K562 (cell line): ENCODE measurements around the gene OR2B2. TPM values are rescaled to one million over a fixed set of nuclear protein-coding genes. Genes with fewer than 3 reads are reported as not detected.

Experiments
- CBFB ChIP-seq: sonication (generic); formaldehyde crosslinking; IDR thresholded peaks from 2 replicates; pipeline ENCODE4 v1.4.0; 2020; ENCODE audit warnings: mild to moderate bottlenecking, missing genetic modification reagents
- CC2D1A ChIP-seq: fragments of 450-650 bp; IDR thresholded peaks from 2 replicates; pipeline ENCODE4 v1.6.1; 2017; ENCODE audit warnings: mild to moderate bottlenecking
- ETS1 ChIP-seq: conservative IDR thresholded peaks from 2 replicates; pipeline ENCODE4 v1.6.1; 2011; ENCODE audit warnings: low read depth, mild to moderate bottlenecking, low read length; ENCODE audit not compliant: control insufficient read depth
- EWSR1 ChIP-seq: fragments of 450-650 bp; IDR thresholded peaks from 2 replicates; pipeline ENCODE4 v1.6.1; 2018; ENCODE audit warnings: borderline replicate concordance, mild to moderate bottlenecking, low read depth, moderate library complexity; ENCODE audit not compliant: partially characterized antibody
- KDM2B ChIP-seq: fragments of 250-450 bp; sonication (Bioruptor Pico); IDR thresholded peaks from 2 replicates; pipeline ENCODE4 v1.8.0; 2021; ENCODE audit warnings: mild to moderate bottlenecking, moderate library complexity
- LEF1 ChIP-seq: fragments of 450-650 bp; IDR thresholded peaks from 2 replicates; pipeline ENCODE4 v1.6.1; 2016; ENCODE audit warnings: mild to moderate bottlenecking
- MEF2D ChIP-seq: conservative IDR thresholded peaks from 2 replicates; pipeline ENCODE4 v1.6.1; 2016; ENCODE audit warnings: low read depth, missing genetic modification characterization, missing compliant biosample characterization
- NR2F6 ChIP-seq: fragments of 450-650 bp; formaldehyde crosslinking; IDR thresholded peaks from 2 replicates; pipeline ENCODE4 v1.4.0; 2020; ENCODE audit warnings: mild to moderate bottlenecking
- PPARD ChIP-seq: fragments of 250-450 bp; sonication (Bioruptor Pico); IDR thresholded peaks from 2 replicates; pipeline ENCODE4 v1.8.0; 2022; ENCODE audit warnings: inconsistent platforms, mild to moderate bottlenecking, moderate library complexity
- RAD21 ChIP-seq, 2 experiments: fragments of 250-450 bp in 1 of 2; fragments of 450-650 bp in 1 of 2; sonication (Bioruptor Pico) in 1 of 2; formaldehyde crosslinking in 1 of 2; IDR thresholded peaks in 1 of 2; conservative IDR thresholded peaks in 1 of 2; 2 replicates each; pipeline versions ENCODE4 v1.4.0 to v1.8.0; 2020 to 2022; ENCODE audit warnings: mild to moderate bottlenecking in 2 of 2, moderate library complexity in 1 of 2
- RBFOX2 ChIP-seq: fragments of 200-400 bp; formaldehyde crosslinking; IDR thresholded peaks from 2 replicates; pipeline ENCODE4 v1.6.1; 2017; ENCODE audit warnings: low read depth, mild to moderate bottlenecking, low read length, moderate library complexity
- RBM17 ChIP-seq: fragments of 200-400 bp; formaldehyde crosslinking; IDR thresholded peaks from 2 replicates; pipeline ENCODE4 v1.6.1; 2017; ENCODE audit warnings: low read depth, mild to moderate bottlenecking, low read length, borderline replicate concordance
- STAT5B ChIP-seq: fragments of 250-450 bp; sonication (Bioruptor Pico); IDR thresholded peaks from 2 replicates; pipeline ENCODE4 v1.8.0; 2021; ENCODE audit warnings: mild to moderate bottlenecking, inconsistent platforms
- TCF7 ChIP-seq: sonication (generic); IDR thresholded peaks from 2 replicates; pipeline ENCODE4 v1.6.1; 2016; ENCODE audit warnings: antibody characterized with exemption, borderline replicate concordance
- U2AF1 ChIP-seq: fragments of 200-400 bp; formaldehyde crosslinking; optimal IDR thresholded peaks from 2 replicates; pipeline ENCODE3; 2017; ENCODE audit warnings: mild to moderate bottlenecking, low read depth, low read length, moderate library complexity
- USF2 ChIP-seq: sonication (generic); formaldehyde crosslinking; IDR thresholded peaks from 2 replicates; pipeline ENCODE4 v1.5.0; 2020; ENCODE audit warnings: missing genetic modification reagents
- ZBTB17 ChIP-seq: fragments of 450-650 bp; formaldehyde crosslinking; IDR thresholded peaks from 2 replicates; pipeline ENCODE4 v1.4.0; 2020; ENCODE audit warnings: mild to moderate bottlenecking
- ZC3H8 ChIP-seq: fragments of 450-650 bp; IDR thresholded peaks from 2 replicates; pipeline ENCODE4 v1.6.1; 2017
- ZNF175 ChIP-seq: fragments of 200-800 bp; sonication (Bioruptor generic); IDR thresholded peaks from 2 replicates; pipeline ENCODE4 v1.6.1; 2016; ENCODE audit warnings: low read depth, mild to moderate bottlenecking, missing genetic modification characterization, missing compliant biosample characterization
- ZNF24 ChIP-seq: fragments of 450-650 bp; IDR thresholded peaks from 2 replicates; pipeline ENCODE4 v1.6.1; 2016
- polyA plus RNA-seq, 8 experiments: library from polyadenylated mRNA; depleted of rRNA in 4 of 8; stranded (reverse) in 5 of 8; unstranded in 3 of 8; fragments of >200 nt; fragmentation: Nextera tagmentation in 2 of 8; fragmentation: Illumina TruSeq in 1 of 8; extraction: Ambion mirVana in 2 of 8; extraction: Trizol in 1 of 8; gene quantifications; 2 replicates each; pipeline versions ENCODE4 v1.2.1 to v1.2.3, GENCODE V29; 2011 to 2014; ENCODE audit warnings: inconsistent platforms in 1 of 8, missing spikeins in 1 of 8
- total RNA-seq, 7 experiments: library from RNA; depleted of rRNA in 6 of 7; stranded (reverse); fragments of >200 nt in 6 of 7; fragmentation: Illumina TruSeq in 2 of 7; extraction: Trizol in 2 of 7; gene quantifications; 2 replicates each; pipeline versions ENCODE4 v1.2.1 to v1.2.3, GENCODE V29; 2011 to 2021; ENCODE audit warnings: low replicate concordance in 1 of 7
- TF ChIP-seq, protein P1 (sequence below), 2 experiments: fragments of 450-650 bp in 1 of 2; IDR thresholded peaks; 2 replicates each; pipeline ENCODE4 v1.6.1; 2011 to 2017; ENCODE audit warnings: low read depth in 2 of 2, antibody characterized with exemption in 1 of 2, borderline replicate concordance in 1 of 2, low read length in 1 of 2, mild to moderate bottlenecking in 1 of 2, mixed read lengths in 1 of 2; ENCODE audit not compliant: control insufficient read depth in 1 of 2
- TF ChIP-seq, protein P2 (sequence below), 3 experiments: IDR thresholded peaks in 2 of 3; conservative IDR thresholded peaks in 1 of 3; 2 replicates each; pipeline ENCODE4 v1.5.1; 2011 to 2012; ENCODE audit warnings: low read length in 3 of 3, mild to moderate bottlenecking in 3 of 3, control low read depth in 2 of 3, improper control_type of control experiment in 1 of 3, inconsistent platforms in 1 of 3, low read depth in 1 of 3, mixed read lengths in 1 of 3, moderate library complexity in 1 of 3; ENCODE audit not compliant: insufficient read depth in 2 of 3

OR2B2 gene
- total and polyA plus RNA-seq, 9 of the 15 experiments (the other 6 are each of a cell fraction or from before 2014, with no cell fraction given): 0.24 TPM; not detected in 8

- no peak for TF ChIP-seq EWSR1
- no peak for TF ChIP-seq TCF7
- no peak for TF ChIP-seq ETS1
- TF ChIP-seq KDM2B (CRISPR knock-in tag): no peak
- TF ChIP-seq LEF1: no peak
- TF ChIP-seq MEF2D: no peak
- TF ChIP-seq PPARD (CRISPR knock-in tag): no peak
- no peak for TF ChIP-seq RBM17
- no peak for TF ChIP-seq NR2F6 (CRISPR knock-in tag)
- TF ChIP-seq, protein P1, sequence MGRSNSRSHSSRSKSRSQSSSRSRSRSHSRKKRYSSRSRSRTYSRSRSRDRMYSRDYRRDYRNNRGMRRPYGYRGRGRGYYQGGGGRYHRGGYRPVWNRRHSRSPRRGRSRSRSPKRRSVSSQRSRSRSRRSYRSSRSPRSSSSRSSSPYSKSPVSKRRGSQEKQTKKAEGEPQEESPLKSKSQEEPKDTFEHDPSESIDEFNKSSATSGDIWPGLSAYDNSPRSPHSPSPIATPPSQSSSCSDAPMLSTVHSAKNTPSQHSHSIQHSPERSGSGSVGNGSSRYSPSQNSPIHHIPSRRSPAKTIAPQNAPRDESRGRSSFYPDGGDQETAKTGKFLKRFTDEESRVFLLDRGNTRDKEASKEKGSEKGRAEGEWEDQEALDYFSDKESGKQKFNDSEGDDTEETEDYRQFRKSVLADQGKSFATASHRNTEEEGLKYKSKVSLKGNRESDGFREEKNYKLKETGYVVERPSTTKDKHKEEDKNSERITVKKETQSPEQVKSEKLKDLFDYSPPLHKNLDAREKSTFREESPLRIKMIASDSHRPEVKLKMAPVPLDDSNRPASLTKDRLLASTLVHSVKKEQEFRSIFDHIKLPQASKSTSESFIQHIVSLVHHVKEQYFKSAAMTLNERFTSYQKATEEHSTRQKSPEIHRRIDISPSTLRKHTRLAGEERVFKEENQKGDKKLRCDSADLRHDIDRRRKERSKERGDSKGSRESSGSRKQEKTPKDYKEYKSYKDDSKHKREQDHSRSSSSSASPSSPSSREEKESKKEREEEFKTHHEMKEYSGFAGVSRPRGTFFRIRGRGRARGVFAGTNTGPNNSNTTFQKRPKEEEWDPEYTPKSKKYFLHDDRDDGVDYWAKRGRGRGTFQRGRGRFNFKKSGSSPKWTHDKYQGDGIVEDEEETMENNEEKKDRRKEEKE (IDR thresholded peaks at IDR 0.05; ENCODE audit: borderline replicate concordance in 1 of 2, control insufficient read depth in 1 of 2, low read depth in 2 of 2, low read length in 1 of 2): 0 out of 4 replicates have a peak, but pooled peaks of 1 of the 2 experiments have one; percentile 35
- 0 out of 2 replicates have a peak, but pooled peaks have one; percentile 40 for TF ChIP-seq ZBTB17 (CRISPR knock-in tag)
- TF ChIP-seq CBFB: no peak
- TF ChIP-seq ZNF24: peak; percentile 14; the same call in 1 of the 2 replicates
- no peak for TF ChIP-seq USF2 (CRISPR knock-in tag)
- no peak for TF ChIP-seq ZNF175 (CRISPR knock-in tag)
- TF ChIP-seq U2AF1: no peak
- no peak for TF ChIP-seq ZC3H8
- TF ChIP-seq, protein P2, sequence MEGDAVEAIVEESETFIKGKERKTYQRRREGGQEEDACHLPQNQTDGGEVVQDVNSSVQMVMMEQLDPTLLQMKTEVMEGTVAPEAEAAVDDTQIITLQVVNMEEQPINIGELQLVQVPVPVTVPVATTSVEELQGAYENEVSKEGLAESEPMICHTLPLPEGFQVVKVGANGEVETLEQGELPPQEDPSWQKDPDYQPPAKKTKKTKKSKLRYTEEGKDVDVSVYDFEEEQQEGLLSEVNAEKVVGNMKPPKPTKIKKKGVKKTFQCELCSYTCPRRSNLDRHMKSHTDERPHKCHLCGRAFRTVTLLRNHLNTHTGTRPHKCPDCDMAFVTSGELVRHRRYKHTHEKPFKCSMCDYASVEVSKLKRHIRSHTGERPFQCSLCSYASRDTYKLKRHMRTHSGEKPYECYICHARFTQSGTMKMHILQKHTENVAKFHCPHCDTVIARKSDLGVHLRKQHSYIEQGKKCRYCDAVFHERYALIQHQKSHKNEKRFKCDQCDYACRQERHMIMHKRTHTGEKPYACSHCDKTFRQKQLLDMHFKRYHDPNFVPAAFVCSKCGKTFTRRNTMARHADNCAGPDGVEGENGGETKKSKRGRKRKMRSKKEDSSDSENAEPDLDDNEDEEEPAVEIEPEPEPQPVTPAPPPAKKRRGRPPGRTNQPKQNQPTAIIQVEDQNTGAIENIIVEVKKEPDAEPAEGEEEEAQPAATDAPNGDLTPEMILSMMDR (IDR thresholded peaks at IDR 0.05 in 2 of 3, conservative IDR thresholded peaks at IDR 0.05 in 1 of 3; ENCODE audit: insufficient read depth in 2 of 3, low read depth in 1 of 3, low read length in 3 of 3): no peak
- TF ChIP-seq CC2D1A: no peak
- TF ChIP-seq RAD21 (CRISPR knock-in tag; conservative IDR thresholded peaks at IDR 0.05 in 1 of 2, IDR thresholded peaks at IDR 0.05 in 1 of 2): no peak
- no peak for TF ChIP-seq STAT5B (CRISPR knock-in tag)
- TF ChIP-seq RBFOX2: peak; percentile 45; the same call in 1 of the 2 replicates
Observed at GRCh38 chr6:27897580-27898206, 14.5 kb downstream of the OR2B2 start (continued).
